ENCODE results near the gene SRPRB. TPM values are rescaled to one million over a fixed set of nuclear protein-coding genes. Genes with fewer than 3 reads are reported as not detected.

Gene SRPRB
- total RNA-seq, 1 experiment from 2014 or later: 69.9 TPM

DNA sequence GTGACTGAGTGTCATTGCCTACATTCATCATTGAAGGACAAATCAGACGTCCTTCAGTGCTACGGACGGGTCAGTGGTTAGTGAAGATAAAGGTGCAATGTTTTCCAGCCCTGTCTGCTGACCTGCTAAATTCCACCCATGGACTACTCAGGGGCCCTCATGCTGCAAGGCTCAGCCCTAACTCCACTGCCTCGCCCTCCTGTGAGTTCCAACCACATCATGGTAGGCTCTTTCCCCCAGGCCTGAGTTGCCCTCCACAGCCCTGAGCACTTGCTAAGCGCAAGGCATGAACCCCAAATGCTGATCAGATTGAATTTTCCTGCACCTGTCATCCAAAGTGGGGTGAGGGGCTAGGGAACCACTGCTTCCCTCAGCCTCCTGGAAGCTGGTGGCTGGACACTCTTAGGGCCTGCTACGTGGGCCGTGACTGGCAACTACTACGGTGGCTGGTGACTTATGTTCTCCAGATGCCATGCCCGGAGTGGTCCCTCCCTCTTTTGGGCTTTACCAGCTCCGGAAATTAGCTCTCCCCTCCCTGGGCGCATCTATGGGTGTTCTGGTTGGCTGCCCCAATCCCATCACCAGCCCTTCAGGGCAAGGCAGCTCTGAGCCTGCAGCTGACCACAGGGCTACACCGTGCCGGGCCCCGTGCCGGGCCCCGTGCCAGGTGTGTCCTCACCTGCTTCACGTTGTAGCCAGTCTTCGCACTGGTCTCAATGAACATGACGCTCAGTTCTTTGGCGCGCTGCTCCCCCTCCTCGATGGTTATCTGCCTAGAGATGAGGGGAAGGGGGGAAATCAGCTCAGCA lies 32.1 kb downstream of the SRPRB start:
- DNase-seq (ENCODE audit: low read depth in 1 of 2, low spot score in 2 of 2): no peak
- Histone ChIP-seq H3K4me1 (replicated peaks) (no peaks in the 10 kb centered on the region), H3K9me3 (replicated peaks) (no peaks in the 10 kb centered on the region), H3K27ac (no peak overlapping the region), H3K4me3 (no peak overlapping the region), H3K27me3 (replicated peaks) (no peaks in the 10 kb centered on the region), H3K36me3 (no peaks in the 10 kb centered on the region)

DNA sequence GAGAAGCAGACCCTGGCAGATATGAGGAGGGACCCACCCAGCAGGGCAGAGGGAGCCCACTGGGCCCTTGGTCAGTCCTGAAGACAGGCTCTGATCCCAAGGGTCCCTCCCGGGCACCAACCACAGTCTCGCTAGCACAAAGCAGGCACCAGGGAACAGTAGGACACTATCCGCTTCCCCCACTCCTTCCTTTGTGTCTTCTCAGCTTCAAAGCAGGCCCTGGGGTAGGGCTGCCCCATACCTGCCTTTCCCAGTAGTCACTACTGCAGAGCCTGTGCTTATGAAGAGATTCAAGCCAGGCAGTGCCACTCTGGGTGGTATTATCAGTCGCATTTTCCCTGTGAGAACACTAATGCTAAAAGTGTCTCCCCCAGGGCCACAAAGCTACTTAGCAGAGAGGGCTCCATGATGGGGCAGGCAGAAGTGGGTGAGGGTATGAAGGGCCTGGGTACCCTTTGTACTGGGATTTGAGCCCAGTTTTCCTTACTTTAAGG lies 32.7 kb downstream of the SRPRB start:
- Histone ChIP-seq H3K27ac (no peak overlapping the region), H3K4me1 (replicated peaks) (no peaks in the 10 kb centered on the region), H3K27me3 (replicated peaks) (no peaks in the 10 kb centered on the region), H3K4me3 (no peak overlapping the region), H3K36me3 (no peaks in the 10 kb centered on the region), H3K9me3 (replicated peaks) (no peaks in the 10 kb centered on the region)
- no peak for DNase-seq (ENCODE audit: low read depth in 1 of 2, low spot score in 2 of 2)

DNA sequence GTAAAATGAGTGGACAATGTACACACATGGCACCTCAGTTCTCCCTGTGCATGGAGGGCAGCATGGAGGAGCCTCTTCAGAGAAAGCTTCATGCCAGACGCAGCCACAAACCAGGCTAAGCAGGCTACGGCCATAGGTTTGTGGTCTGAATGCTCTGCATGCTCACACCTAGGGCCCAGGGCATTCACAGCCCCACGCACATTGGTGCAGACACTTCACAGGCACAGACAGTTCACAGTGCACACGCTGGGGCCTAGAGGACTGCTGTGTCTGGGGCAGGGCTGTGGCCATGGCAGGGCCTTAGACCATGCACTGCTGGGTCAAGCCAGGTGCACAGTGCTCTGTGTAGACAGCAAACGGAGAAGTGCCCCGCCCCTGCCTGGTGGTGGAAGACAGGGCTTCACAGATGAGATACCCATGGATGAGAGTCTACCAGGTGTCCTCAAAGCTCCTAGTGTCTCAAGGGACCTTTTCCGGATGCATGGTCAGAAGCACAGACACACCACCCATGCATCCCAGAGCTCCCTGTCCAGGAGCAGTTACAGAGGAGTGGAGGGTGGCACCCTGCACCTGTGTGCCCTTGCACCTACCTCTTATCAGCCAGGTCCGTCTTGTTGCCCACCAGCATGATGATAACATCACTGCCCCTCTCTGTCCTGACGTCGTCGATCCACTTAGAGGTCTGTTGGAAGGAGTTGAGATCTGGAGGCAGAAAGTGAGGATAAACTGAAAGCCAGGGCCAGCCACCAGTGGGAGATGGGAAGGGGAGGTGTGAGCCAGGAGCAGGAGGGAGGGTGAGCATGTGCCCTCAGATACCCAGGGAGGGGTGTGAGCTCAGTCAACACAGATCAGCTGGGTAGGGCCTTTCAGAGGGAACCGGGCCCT lies 33.5 kb downstream of the SRPRB start:
- Histone ChIP-seq H3K4me3 (no peak overlapping the region), H3K27me3 (replicated peaks) (no peaks in the 10 kb centered on the region), H3K4me1 (replicated peaks) (no peaks in the 10 kb centered on the region), H3K27ac (no peak overlapping the region), H3K36me3 (no peaks in the 10 kb centered on the region), H3K9me3 (replicated peaks) (no peaks in the 10 kb centered on the region)
- DNase-seq (ENCODE audit: low read depth in 1 of 2, low spot score in 2 of 2): no peak

DNA sequence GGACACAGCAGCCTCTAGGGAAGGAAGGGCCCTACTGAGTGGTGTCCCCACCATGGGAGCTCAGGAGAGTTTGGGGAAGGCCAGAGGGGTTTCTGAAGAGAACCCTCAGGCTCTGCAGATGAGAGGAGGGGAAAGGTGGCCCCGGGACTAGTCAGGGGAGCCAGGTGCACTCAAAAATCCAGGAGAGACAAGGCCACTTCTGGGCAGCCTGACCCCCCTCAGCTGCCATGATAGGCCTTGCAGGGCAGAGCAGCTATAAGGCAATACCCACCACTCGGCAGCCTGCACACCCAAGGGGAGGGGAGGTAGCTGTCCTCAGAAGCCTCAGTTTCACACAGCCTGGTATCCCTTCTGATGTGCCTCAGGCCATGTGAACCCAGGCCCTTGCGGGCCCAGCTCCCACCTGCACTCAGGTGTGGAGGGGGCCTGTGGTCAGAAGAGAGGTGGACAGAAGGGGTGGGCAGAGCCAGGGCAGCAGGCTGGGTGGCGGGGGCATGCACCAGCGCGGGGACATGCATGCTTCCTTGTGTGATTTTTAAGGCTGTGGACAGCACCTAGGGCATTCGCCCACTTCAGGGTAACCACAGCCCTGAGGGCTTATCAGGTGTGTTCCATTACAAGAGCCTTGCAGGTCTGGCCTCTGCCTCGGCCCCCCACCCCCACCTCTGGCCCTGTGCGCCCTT lies 34.6 kb downstream of the SRPRB start:
- H3K4me3 ChIP-seq: no peak overlapping the region

DNA sequence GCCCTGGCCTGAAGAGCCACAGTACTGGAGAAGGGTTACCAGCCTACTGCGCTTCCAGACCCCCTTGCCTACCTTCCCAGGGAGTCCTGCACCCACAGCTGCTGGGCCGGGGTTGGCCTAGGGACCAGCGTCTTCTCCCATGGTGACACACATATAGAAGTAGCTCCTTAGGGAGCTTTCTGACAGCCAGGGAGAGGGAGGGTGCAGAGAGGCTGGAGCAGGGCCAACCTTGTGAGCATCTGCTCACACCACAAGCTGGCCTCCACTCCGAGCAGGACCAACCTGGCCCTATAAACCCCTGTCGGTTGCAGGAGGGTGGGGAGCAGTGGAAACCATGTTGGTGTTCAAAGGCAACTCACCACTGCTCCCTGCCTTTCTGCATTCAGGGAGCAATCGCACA lies 35.2 kb downstream of the SRPRB start:
- Histone ChIP-seq H3K4me1 (replicated peaks) (no peaks in the 10 kb centered on the region), H3K4me3 (no peak overlapping the region), H3K27me3 (replicated peaks) (no peaks in the 10 kb centered on the region), H3K36me3 (no peaks in the 10 kb centered on the region), H3K9me3 (replicated peaks) (no peaks in the 10 kb centered on the region), H3K27ac (no peak overlapping the region)
- no peak for DNase-seq (ENCODE audit: low read depth in 1 of 2, low spot score in 2 of 2)

More for the DNA sequence above, 34.6 kb downstream of the SRPRB start:
- Histone ChIP-seq H3K36me3 (no peaks in the 10 kb centered on the region), H3K27ac (no peak overlapping the region), H3K9me3 (replicated peaks) (no peaks in the 10 kb centered on the region), H3K27me3 (replicated peaks) (no peaks in the 10 kb centered on the region), H3K4me1 (replicated peaks) (no peaks in the 10 kb centered on the region)
- DNase-seq (ENCODE audit: low read depth in 1 of 2, low spot score in 2 of 2): no peak

DNA sequence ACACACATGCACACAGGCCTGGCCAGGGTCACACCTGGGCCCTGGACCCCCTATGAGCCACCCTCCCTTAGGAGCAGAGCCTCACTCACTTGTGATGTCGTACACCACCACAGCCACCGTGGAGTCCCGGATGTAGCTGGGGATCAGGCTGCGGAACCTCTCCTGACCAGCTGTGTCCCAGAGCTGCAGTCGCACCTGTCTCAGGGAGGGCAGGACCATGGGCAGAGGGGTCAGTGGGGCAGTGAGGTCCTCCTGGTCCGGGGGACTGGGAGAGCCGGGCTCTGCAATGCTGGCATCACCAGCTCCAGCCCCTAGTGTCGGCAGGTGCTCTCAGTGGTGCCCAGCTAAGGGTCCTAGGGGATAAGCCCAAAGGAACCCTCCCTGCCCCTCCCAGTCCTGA lies 35.6 kb downstream of the SRPRB start:
- no peaks in the 10 kb centered on the region for H3K36me3 ChIP-seq
- H3K4me3 ChIP-seq: no peak overlapping the region
- H3K27me3 ChIP-seq (replicated peaks): no peaks in the 10 kb centered on the region
- H3K4me1 ChIP-seq (replicated peaks): no peaks in the 10 kb centered on the region
- no peaks in the 10 kb centered on the region for H3K9me3 ChIP-seq (replicated peaks)
- H3K27ac ChIP-seq: no peak overlapping the region
- DNase-seq (ENCODE audit: low read depth in 1 of 2, low spot score in 2 of 2): no peak

DNA sequence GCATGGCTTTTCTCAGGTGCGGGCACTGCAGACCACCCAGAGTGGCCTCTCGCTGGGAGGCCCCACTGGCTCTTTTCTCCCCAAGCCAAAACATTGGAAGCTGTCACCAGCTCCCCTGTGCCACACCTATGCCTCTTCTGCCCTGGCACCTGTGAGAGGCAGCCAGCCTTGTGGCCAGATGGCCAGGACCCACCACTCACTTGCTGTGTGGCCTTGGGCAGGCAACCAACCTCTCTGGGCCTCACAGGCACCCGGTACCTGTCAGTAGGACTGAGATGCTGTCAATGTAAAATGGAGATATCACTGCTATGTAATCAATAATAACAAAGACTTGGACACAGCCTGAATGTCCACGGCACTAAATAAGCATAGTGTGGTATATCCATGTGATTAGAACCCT lies 36.5 kb downstream of the SRPRB start:
- Histone ChIP-seq H3K4me3 (no peak overlapping the region), H3K9me3 (replicated peaks) (no peaks in the 10 kb centered on the region), H3K27me3 (replicated peaks) (0 out of 2 replicates have a peak, but pooled peaks cover 5% of the 10 kb centered on the region), H3K4me1 (replicated peaks) (no peaks in the 10 kb centered on the region), H3K27ac (no peak overlapping the region), H3K36me3 (no peaks in the 10 kb centered on the region)
- DNase-seq (ENCODE audit: low read depth in 1 of 2, low spot score in 2 of 2): no peak

DNA sequence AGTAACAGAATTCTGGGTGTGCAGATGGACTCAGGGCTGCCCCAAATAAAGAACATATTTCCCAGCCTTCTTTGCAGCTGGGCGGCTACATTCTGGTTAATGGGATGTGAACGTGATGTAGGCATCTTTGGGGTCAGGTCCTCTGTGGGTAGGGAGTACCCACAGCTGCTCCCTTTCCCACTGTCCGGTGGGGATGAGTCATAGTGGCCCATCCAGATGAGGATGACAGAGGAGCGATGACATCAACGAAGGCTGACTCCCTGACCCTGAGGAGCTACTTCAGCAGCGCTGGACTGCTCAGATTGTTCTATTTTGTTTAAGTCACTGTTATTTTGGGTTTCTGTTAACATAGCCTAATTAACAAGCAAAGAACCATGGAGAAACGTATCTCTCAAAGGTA lies 38.0 kb downstream of the SRPRB start:
- H3K9me3 ChIP-seq (replicated peaks): no peaks in the 10 kb centered on the region
- peaks cover 5% of the 10 kb centered on the region; the same call in 1 of the 2 replicates for H3K27me3 ChIP-seq (replicated peaks)
- no peak overlapping the region for H3K4me3 ChIP-seq
- DNase-seq (ENCODE audit: low read depth in 1 of 2, low spot score in 2 of 2): no peak
- no peaks in the 10 kb centered on the region for H3K4me1 ChIP-seq (replicated peaks)
- no peaks in the 10 kb centered on the region for H3K36me3 ChIP-seq
- H3K27ac ChIP-seq: no peak overlapping the region

DNA sequence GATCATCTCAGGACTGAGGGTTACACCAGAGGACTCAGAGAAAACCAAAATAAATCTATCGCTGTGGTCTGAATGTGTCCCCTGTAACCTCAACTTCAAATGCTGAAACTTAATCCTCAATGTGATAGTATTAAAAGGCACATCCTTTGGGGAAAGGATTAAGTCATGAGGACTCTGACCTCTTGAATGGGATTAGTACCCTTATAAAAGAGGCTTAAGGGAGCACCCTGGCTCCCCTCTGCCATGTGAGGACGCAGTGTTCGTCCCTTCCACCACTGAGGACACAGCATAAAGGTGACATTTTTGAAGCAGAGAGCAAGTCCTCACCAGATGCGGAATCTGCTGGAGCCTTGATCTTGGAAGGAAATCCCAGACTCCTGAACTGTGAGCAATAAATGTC lies 39.5 kb downstream of the SRPRB start:
- H3K36me3 ChIP-seq: no peaks in the 10 kb centered on the region
- no peak for DNase-seq (ENCODE audit: low read depth in 1 of 2, low spot score in 2 of 2)
- no peak overlapping the region for H3K27ac ChIP-seq
- no peaks in the 10 kb centered on the region for H3K4me1 ChIP-seq (replicated peaks)
- no peaks in the 10 kb centered on the region for H3K9me3 ChIP-seq (replicated peaks)
- H3K27me3 ChIP-seq (replicated peaks): peaks cover 5% of the 10 kb centered on the region; the same call in 1 of the 2 replicates
- no peak overlapping the region for H3K4me3 ChIP-seq

DNA sequence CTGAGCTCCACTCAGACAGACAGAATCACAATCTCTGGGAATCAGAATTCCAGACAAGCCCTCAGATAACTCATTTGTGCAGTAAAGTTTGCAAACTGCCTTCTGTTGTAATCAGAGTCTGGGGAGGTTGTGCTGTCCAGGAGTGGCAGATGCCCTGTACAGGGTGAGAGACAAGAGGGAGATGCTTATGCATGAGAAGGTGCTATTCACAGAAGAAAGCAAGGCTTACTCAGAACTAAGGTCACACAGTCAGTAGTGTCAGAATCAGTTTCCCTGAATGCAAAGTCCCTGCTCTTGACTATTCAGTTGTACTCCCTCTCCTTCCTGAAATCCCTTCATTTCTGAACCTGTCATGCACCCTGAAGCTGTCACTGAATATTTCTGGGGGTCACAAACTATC lies 43.7 kb downstream of the SRPRB start:
- no peak overlapping the region for H3K4me3 ChIP-seq
- H3K27me3 ChIP-seq (replicated peaks): peaks cover 5% of the 10 kb centered on the region; the same call in 1 of the 2 replicates
- no peak overlapping the region for H3K27ac ChIP-seq
- H3K9me3 ChIP-seq (replicated peaks): no peaks in the 10 kb centered on the region
- no peaks in the 10 kb centered on the region for H3K4me1 ChIP-seq (replicated peaks)
- no peaks in the 10 kb centered on the region for H3K36me3 ChIP-seq
- no peak for DNase-seq (ENCODE audit: low read depth in 1 of 2, low spot score in 2 of 2)

DNA sequence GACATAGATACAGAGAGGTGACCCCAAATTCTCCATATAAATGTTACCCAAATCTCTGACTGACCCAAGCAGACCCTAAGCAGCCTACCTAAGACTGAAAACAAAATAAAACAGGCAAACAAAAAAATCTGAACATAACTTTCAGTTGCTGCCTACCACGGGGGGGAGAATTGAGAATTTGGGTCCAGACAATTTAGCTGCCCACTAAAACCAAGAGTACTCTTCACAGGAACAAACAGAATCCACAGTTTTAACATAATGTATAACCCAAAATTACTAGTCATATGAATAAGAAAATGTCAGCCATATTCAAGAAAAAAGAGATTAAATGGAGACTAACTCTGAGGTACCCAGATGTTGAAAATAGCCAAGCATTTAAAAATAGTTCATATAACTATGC lies 44.4 kb downstream of the SRPRB start:
- no peak for DNase-seq (ENCODE audit: low read depth in 1 of 2, low spot score in 2 of 2)

DNA sequence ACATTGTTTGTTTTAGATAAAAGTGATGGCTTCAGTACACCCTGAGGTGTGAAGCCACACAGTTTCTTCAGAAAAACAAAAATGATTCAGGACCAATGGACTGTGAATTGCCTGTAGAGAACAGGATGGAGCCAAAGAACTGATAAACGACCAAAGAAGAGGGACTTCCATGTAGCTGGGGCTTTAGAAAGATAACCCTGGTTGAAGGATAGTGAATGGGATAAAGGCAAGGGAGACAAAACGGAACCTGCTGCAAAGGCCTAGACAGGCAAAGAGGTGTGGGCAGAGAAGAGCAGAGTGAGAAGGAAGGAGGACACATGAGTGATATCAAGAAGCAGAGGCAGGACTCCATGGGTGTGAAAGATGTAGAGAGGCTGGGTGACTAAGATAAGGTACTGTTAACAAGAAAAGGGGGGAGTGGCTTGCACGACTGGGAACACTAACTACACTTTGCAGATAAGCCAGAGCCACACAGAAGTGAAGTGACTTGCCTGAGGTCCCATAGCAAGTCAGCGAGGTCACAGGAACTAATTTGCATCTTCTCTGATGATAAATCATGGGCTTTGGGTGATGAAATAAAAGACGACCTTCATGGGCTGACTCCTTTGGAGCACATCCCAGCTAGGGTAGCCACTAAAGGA lies 45.8 kb downstream of the SRPRB start:
- H3K36me3 ChIP-seq: no peaks in the 10 kb centered on the region
- H3K4me1 ChIP-seq (replicated peaks): no peaks in the 10 kb centered on the region
- DNase-seq (ENCODE audit: low read depth in 1 of 2, low spot score in 2 of 2): no peak
- peaks cover 5% of the 10 kb centered on the region; the same call in 1 of the 2 replicates for H3K27me3 ChIP-seq (replicated peaks)
- H3K9me3 ChIP-seq (replicated peaks): no peaks in the 10 kb centered on the region
- no peak overlapping the region for H3K4me3 ChIP-seq
- H3K27ac ChIP-seq: no peak overlapping the region

More for the DNA sequence above, 44.4 kb downstream of the SRPRB start:
- no peaks in the 10 kb centered on the region for H3K4me1 ChIP-seq (replicated peaks)
- no peak overlapping the region for H3K4me3 ChIP-seq
- no peaks in the 10 kb centered on the region for H3K36me3 ChIP-seq
- no peaks in the 10 kb centered on the region for H3K9me3 ChIP-seq (replicated peaks)
- H3K27me3 ChIP-seq (replicated peaks): peaks cover 5% of the 10 kb centered on the region; the same call in 1 of the 2 replicates
- no peak overlapping the region for H3K27ac ChIP-seq

DNA sequence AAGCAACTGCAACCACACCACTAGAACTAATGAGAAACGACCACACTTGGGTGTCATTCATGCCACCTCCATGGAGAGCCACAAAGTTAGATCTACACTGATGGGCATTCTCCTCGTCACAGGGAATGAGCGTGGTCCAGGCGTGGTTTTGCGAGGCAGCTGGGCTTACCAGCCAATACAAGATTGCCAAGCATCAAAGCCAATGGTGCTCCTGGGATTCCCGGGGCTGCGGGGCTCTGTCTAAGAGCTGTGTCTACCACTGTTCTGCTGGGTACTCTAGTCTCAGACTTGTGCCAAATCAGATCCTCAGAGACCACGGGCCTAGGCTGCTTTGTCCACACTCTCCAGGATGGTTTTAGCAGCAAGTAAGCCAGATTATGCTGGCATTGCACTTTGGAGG lies 46.3 kb downstream of the SRPRB start:
- no peak overlapping the region for H3K4me3 ChIP-seq
- H3K36me3 ChIP-seq: no peaks in the 10 kb centered on the region
- no peak for DNase-seq (ENCODE audit: low read depth in 1 of 2, low spot score in 2 of 2)
- no peaks in the 10 kb centered on the region for H3K4me1 ChIP-seq (replicated peaks)
- no peaks in the 10 kb centered on the region for H3K9me3 ChIP-seq (replicated peaks)
- H3K27ac ChIP-seq: no peak overlapping the region
- peaks cover under 1% of the 10 kb centered on the region; the same call in 1 of the 2 replicates for H3K27me3 ChIP-seq (replicated peaks)
